Lower lobe of right lung (tissue), 2 donors: ENCODE data around the gene PJVK. TPM values are rescaled to one million over a fixed set of nuclear protein-coding genes. Genes with fewer than 3 reads are reported as not detected.

ENCODE experiments used
- ATAC-seq, 2 donors: fragments of 200-7000 bp; cut with Tn5 transposase; one replicate each; pipeline ENCODE4 v1.9.1; 2020 to 2022; ENCODE audit warnings: mild to moderate bottlenecking in 2 of 2, moderate library complexity in 2 of 2
- DNase-seq: peaks from one replicate; pipeline ENCODE4 v3.0.0-alpha.2; 2020
- H3K27ac ChIP-seq: fragments of 200-600 bp; one replicate; pipeline ENCODE4 v1.8.0; 2022
- H3K27me3 ChIP-seq: fragments of 200-600 bp; one replicate; pipeline ENCODE4 v1.8.0; 2022; ENCODE audit warnings: low read depth
- H3K36me3 ChIP-seq: fragments of 200-600 bp; one replicate; pipeline ENCODE4 v1.8.0; 2022; ENCODE audit warnings: mild to moderate bottlenecking
- H3K4me1 ChIP-seq: fragments of 200-600 bp; one replicate; pipeline ENCODE4 v1.8.0; 2022
- H3K4me3 ChIP-seq: fragments of 200-600 bp; one replicate; pipeline ENCODE4 v1.8.0; 2022; ENCODE audit warnings: mild to moderate bottlenecking
- H3K9me3 ChIP-seq: fragments of 200-600 bp; one replicate; pipeline ENCODE4 v1.8.0; 2022
- CTCF ChIP-seq: fragments of 200-600 bp; IDR thresholded peaks from one replicate; pipeline ENCODE4 v1.8.0; 2022; ENCODE audit warnings: antibody characterized with exemption, mild to moderate bottlenecking
- intact Hi-C: fragments of 100-400 bp; cut with DNase I; formaldehyde crosslinking; loops from one replicate; pipeline ENCODE4 v1.11.0; 2022
- total RNA-seq: library from RNA; stranded (reverse); fragmentation: NEBNext Ultra II Directional; extraction: Animal tissue kit (Norgen Biotek cat#: 25700); gene quantifications from one replicate; pipeline ENCODE4 v1.2.1, GENCODE V29; 2021
- donor health status: DM: no; HTN: yes; CAD: no; lungs with severe emphysema.

Gene PJVK
- total RNA-seq, 1 donor from 2014 or later = 3.0 TPM

GRCh38 chr2:178425255-178425827, 25.8 kb upstream of the PJVK start:
- intact Hi-C loops = no loop called here
- Histone ChIP-seq H3K9me3 (peaks cover 5% of the 10 kb centered on the region), H3K27ac (no peak overlapping the region), H3K36me3 (peaks cover 32% of the 10 kb centered on the region), H3K27me3 (no peaks in the 10 kb centered on the region), H3K4me3 (no peak overlapping the region), H3K4me1 (no peaks in the 10 kb centered on the region)
- TF ChIP-seq CTCF = no peak
- ATAC-seq (no peak), DNase-seq (no peak)

DNA sequence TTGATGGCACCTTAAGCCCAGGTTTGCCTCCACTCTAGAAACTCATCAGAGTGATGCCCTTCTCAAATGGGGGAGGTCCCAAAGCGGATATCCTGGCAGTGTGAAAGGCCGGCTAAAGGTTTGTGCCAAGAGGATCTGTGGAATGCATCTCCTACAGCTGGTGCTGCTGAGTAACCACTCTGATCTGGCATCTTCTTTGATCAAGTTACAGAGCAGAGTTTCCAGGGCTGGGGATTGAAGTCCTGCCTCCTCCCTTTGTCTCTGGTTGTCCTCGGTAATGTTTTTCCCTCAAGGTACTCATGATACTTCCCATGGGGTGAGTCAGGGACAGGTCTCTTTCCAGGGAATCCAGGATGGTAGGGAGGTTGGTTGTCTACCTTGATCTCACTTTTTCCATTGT, 24.8 kb upstream of the PJVK start:
- no peak for TF ChIP-seq CTCF
- peaks cover 42% of the 10 kb centered on the region for H3K36me3 ChIP-seq
- ATAC-seq (no peak), DNase-seq (no peak)
- intact Hi-C loops = no loop called here
- no peak overlapping the region for H3K4me3 ChIP-seq
- H3K27me3 ChIP-seq = no peaks in the 10 kb centered on the region
- no peaks in the 10 kb centered on the region for H3K4me1 ChIP-seq
- peaks cover 5% of the 10 kb centered on the region for H3K9me3 ChIP-seq
- no peak overlapping the region for H3K27ac ChIP-seq

DNA sequence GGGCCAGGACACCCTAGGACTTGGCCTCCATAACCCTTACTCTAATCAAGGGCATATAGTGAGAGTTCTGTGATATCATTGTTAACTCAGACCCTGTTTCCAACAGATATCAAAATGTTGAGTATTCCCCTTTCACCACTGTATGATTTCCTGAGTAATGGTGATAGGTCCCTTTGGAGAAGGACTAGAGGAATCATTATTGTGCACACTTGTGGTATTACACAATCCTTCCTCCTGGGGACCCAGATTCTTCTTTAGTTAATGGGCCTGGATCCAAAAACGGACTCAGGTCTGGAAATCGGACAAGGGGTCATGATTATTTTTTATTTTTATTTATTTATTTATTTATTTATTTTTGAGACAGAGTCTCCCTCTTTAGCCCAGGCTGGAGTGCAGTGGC, 23.7 kb upstream of the PJVK start:
- Histone ChIP-seq H3K9me3 (peaks cover 5% of the 10 kb centered on the region), H3K4me3 (no peak overlapping the region), H3K27ac (no peak overlapping the region), H3K4me1 (no peaks in the 10 kb centered on the region), H3K27me3 (no peaks in the 10 kb centered on the region), H3K36me3 (peaks cover 53% of the 10 kb centered on the region)
- ATAC-seq (no peak), DNase-seq (no peak)
- intact Hi-C loops = no loop called here
- TF ChIP-seq CTCF = no peak

GRCh38 chr2:178428396-178428806, 22.8 kb upstream of the PJVK start:
- no peaks in the 10 kb centered on the region for H3K4me1 ChIP-seq
- no peak overlapping the region for H3K27ac ChIP-seq
- no peak overlapping the region for H3K4me3 ChIP-seq
- intact Hi-C loops = no loop called here
- H3K9me3 ChIP-seq = peaks cover 5% of the 10 kb centered on the region
- DNase-seq (no peak), ATAC-seq (no peak)
- TF ChIP-seq CTCF = no peak
- H3K27me3 ChIP-seq = no peaks in the 10 kb centered on the region
- H3K36me3 ChIP-seq = peaks cover 62% of the 10 kb centered on the region

DNA sequence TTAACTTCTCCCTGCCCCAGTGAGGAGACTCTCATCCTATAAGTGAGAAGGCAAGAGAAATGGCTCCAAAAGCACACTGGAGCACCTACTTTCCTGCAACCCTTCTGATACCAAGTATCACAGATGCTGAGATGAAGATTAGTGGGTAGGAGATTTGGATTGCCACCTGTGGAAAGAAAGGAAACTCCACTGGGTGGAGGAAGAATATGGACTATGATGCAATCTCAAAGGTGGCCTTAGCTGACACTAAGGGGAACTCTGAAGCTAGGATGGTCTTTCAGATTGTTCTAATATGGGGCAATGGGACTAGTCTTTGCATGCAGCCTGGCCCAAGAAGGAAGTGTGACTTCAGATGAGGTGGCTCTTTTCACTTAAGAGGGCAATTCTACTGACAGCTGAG, 21.8 kb upstream of the PJVK start:
- Histone ChIP-seq H3K9me3 (peaks cover 5% of the 10 kb centered on the region), H3K27me3 (no peaks in the 10 kb centered on the region), H3K27ac (no peak overlapping the region), H3K4me1 (no peaks in the 10 kb centered on the region), H3K36me3 (peaks cover 72% of the 10 kb centered on the region), H3K4me3 (no peak overlapping the region)
- intact Hi-C loops = no loop called here
- ATAC-seq (no peak), DNase-seq (no peak)
- TF ChIP-seq CTCF = no peak

- Histone ChIP-seq H3K4me3 (no peak overlapping the region), H3K27ac (no peak overlapping the region), H3K27me3 (no peaks in the 10 kb centered on the region), H3K36me3 (peaks cover 100% of the 10 kb centered on the region), H3K9me3 (no peaks in the 10 kb centered on the region), H3K4me1 (no peaks in the 10 kb centered on the region)
- intact Hi-C loops = no loop called here
- ATAC-seq (no peak), DNase-seq (no peak)
- TF ChIP-seq CTCF = no peak
These were observed 14.5 kb upstream of the PJVK start for GRCh38 chr2:178436662-178437061.
